NT2/D1 (cell line): ENCODE data around the gene RIT2.

Experiments
- SUZ12 ChIP-seq: IDR thresholded peaks from 2 replicates; pipeline ENCODE4 v1.6.1; 2011; ENCODE audit not compliant: insufficient read length, insufficient read depth; ENCODE audit errors: extremely low read depth
- YY1 ChIP-seq: IDR thresholded peaks from 2 replicates; pipeline ENCODE4 v1.6.1; 2011; ENCODE audit not compliant: insufficient read length, insufficient read depth

GRCh38 chr18:43001821-43002220 lies 113.7 kb downstream of the RIT2 start:
- no peak for TF ChIP-seq YY1
- no peak for TF ChIP-seq SUZ12
